Body of pancreas (tissue), 4 donors: ENCODE results near the gene PAFAH2. TPM values are rescaled to one million over a fixed set of nuclear protein-coding genes. Genes with fewer than 3 reads are reported as not detected.

ENCODE experiments used
- ATAC-seq: fragments of 150-250 bp; one replicate; pipeline ENCODE4 v1.9.1; 2016
- DNase-seq, 4 donors: peaks; one replicate each; pipeline ENCODE4 v3.0.0-alpha.2; 2019
- H3K27ac ChIP-seq, 4 donors: fragments of 200-600 bp; sonication (generic); 1 replicate in 3 of 4; 2 replicates in 1 of 4; pipeline versions ENCODE4 v1.5.1 to v1.6.1; 2016 to 2019; ENCODE audit warnings: mild to moderate bottlenecking in 1 of 4, mixed read lengths in 1 of 4, moderate library complexity in 1 of 4
- H3K27me3 ChIP-seq, 2 donors: fragments of 200-600 bp; sonication (generic); one replicate each; pipeline ENCODE4 v1.6.0; 2016; ENCODE audit warnings: mild to moderate bottlenecking in 1 of 2
- H3K36me3 ChIP-seq, 2 donors: fragments of 200-600 bp; sonication (generic); replicated peaks in 1 of 2; 2 replicates each; pipeline ENCODE4 v1.5.1; 2016; ENCODE audit warnings: low read depth in 2 of 2; ENCODE audit not compliant: insufficient read depth in 1 of 2
- H3K4me1 ChIP-seq: fragments of 200-600 bp; sonication (generic); one replicate; pipeline ENCODE4 v1.6.0; 2016
- H3K4me3 ChIP-seq, 2 donors: fragments of 200-600 bp; sonication (generic); 1 replicate in 1 of 2; 2 replicates in 1 of 2; pipeline ENCODE4 v1.5.1; 2016 to 2019
- H3K9me3 ChIP-seq, 3 donors: fragments of 200-600 bp; sonication (generic); 1 replicate in 2 of 3; 2 replicates in 1 of 3; pipeline ENCODE4 v1.5.1; 2016
- CTCF ChIP-seq, 7 experiments: fragments of 450-650 bp in 4 of 7; fragments of 200-600 bp in 3 of 7; sonication (generic) in 3 of 7; IDR thresholded peaks; one replicate each; pipeline ENCODE4 v1.5.1; 2016 to 2019; ENCODE audit warnings: antibody characterized with exemption in 7 of 7
- POLR2A ChIP-seq, 3 donors: fragments of 450-650 bp; IDR thresholded peaks; one replicate each; pipeline ENCODE4 v1.6.1; 2016; ENCODE audit warnings: antibody characterized with exemption in 3 of 3, mild to moderate bottlenecking in 2 of 3
- WGBS, 2 donors: methylation state at CpG; one replicate each; pipeline ENCODE4 v1.1.5; 2017; 5-methylcytosine and 5-hydroxymethylcytosine counted together
- intact Hi-C: fragments of 100-400 bp; cut with DNase I; formaldehyde crosslinking; loops from one replicate; pipeline ENCODE4 v1.15.1; 2023
- total RNA-seq, 2 donors: library from RNA; depleted of rRNA; stranded (reverse); fragments of >200 nt; gene quantifications; one replicate each; pipeline ENCODE4 v1.1.0, GENCODE V29; 2016

The PAFAH2 gene
- total RNA-seq, 2 donors from 2014 or later = 14.8 to 46.4 TPM

- no peaks in the 10 kb centered on the region for H3K9me3 ChIP-seq
- no peaks in the 10 kb centered on the region for H3K36me3 ChIP-seq
- peaks cover 17% of the 10 kb centered on the region for H3K4me1 ChIP-seq
- intact Hi-C loops = no loop called here
- peak; percentile 55 for ATAC-seq
- H3K27ac ChIP-seq = peak overlapping the region; percentile 4 to 78 (median 40)
- peak overlapping the region; percentile 24 to 37 for H3K4me3 ChIP-seq
- DNase-seq = peak; percentile 22 to 48 (median 39)
- no peak for TF ChIP-seq CTCF (IDR thresholded peaks at IDR 0.05)
- TF ChIP-seq POLR2A (IDR thresholded peaks at IDR 0.05) = peak in 1 of 3 donors; percentile 22
- WGBS, 2 donors = 12 to 46% methylated on average over 15 to 49 of the region's 49 CpGs
- no peaks in the 10 kb centered on the region for H3K27me3 ChIP-seq
These were observed 75.5 kb downstream of the PAFAH2 start for GRCh38 chr1:25922056-25922970.

- Histone ChIP-seq H3K27me3 (no peaks in the 10 kb centered on the region), H3K36me3 (no peaks in the 10 kb centered on the region), H3K27ac (no peak overlapping the region), H3K4me1 (peaks cover 15% of the 10 kb centered on the region), H3K9me3 (no peaks in the 10 kb centered on the region), H3K4me3 (no peak overlapping the region)
- WGBS, 2 donors = 84 to 92% methylated on average over 11 of the region's 11 CpGs
- TF ChIP-seq POLR2A (IDR thresholded peaks at IDR 0.05) = no peak
- TF ChIP-seq CTCF (IDR thresholded peaks at IDR 0.05) = no peak
- ATAC-seq (no peak), DNase-seq (no peak)
- intact Hi-C loops = no loop called here
These were observed 79.2 kb downstream of the PAFAH2 start for GRCh38 chr1:25918615-25919014.

- intact Hi-C loops = no loop called here
- Histone ChIP-seq H3K9me3 (no peaks in the 10 kb centered on the region), H3K36me3 (no peaks in the 10 kb centered on the region), H3K27me3 (no peaks in the 10 kb centered on the region), H3K4me3 (no peak overlapping the region), H3K27ac (no peak overlapping the region), H3K4me1 (peaks cover 9% of the 10 kb centered on the region)
- WGBS, 2 donors = 55 to 70% methylated on average over 5 of the region's 5 CpGs
- ATAC-seq (no peak), DNase-seq (no peak)
- TF ChIP-seq CTCF (IDR thresholded peaks at IDR 0.05) (no peak), POLR2A (IDR thresholded peaks at IDR 0.05) (no peak)
These were observed 79.9 kb downstream of the PAFAH2 start for GRCh38 chr1:25917996-25918395.

- Histone ChIP-seq H3K4me1 (no peaks in the 10 kb centered on the region), H3K27me3 (no peaks in the 10 kb centered on the region), H3K9me3 (no peaks in the 10 kb centered on the region), H3K27ac (no peak overlapping the region), H3K36me3 (no peaks in the 10 kb centered on the region), H3K4me3 (no peak overlapping the region)
- DNase-seq (no peak), ATAC-seq (no peak)
- TF ChIP-seq POLR2A (IDR thresholded peaks at IDR 0.05) = no peak
- TF ChIP-seq CTCF (IDR thresholded peaks at IDR 0.05) = no peak
- WGBS, 2 donors = 83 to 87% methylated on average over 2 of the region's 2 CpGs
- intact Hi-C loops = no loop called here
These were observed 81.4 kb downstream of the PAFAH2 start for GRCh38 chr1:25916460-25916859.
